WTC11 (cell line): ENCODE results near the gene RUNX2. TPM values are rescaled to one million over a fixed set of nuclear protein-coding genes. Genes with fewer than 3 reads are reported as not detected.

ENCODE experiments used
- ATAC-seq: fragments of 200-7000 bp; cut with Tn5 transposase; 2 replicates; pipeline ENCODE4 v1.10.0; 2021; ENCODE audit warnings: mild to moderate bottlenecking, moderate library complexity
- CTCF ChIA-PET: fragments of 300-600 bp; sonication (Branson Sonifier 250); formaldehyde crosslinking; loops from one replicate; lab custom pipeline; 2021; ENCODE audit warnings: antibody characterized with exemption; lab: Charles Lee
- POLR2A ChIA-PET: fragments of 350-600 bp; sonication (Branson Sonifier 250); formaldehyde crosslinking; loops from one replicate; lab custom pipeline; 2021; ENCODE audit warnings: antibody characterized with exemption; lab: Charles Lee
- DNase-seq: peaks from one replicate; pipeline ENCODE4 v3.0.0; 2021; ENCODE audit warnings: low spot score
- H3K27ac Mint-ChIP-seq: 2 replicates; pipeline ENCODE4 v1.8.0; 2021; ENCODE audit warnings: mixed read lengths
- H3K27me3 Mint-ChIP-seq: 2 replicates; pipeline ENCODE4 v1.8.0; 2021; ENCODE audit warnings: low read depth, mild to moderate bottlenecking, moderate library complexity, mixed read lengths
- H3K36me3 Mint-ChIP-seq: 2 replicates; pipeline ENCODE4 v1.8.0; 2021; ENCODE audit warnings: mixed read lengths
- H3K4me1 Mint-ChIP-seq: 2 replicates; pipeline ENCODE4 v1.8.0; 2022; ENCODE audit warnings: mixed read lengths
- H3K4me3 Mint-ChIP-seq: 2 replicates; pipeline ENCODE4 v1.8.0; 2021; ENCODE audit warnings: mild to moderate bottlenecking, moderate library complexity, mixed read lengths
- H3K9me3 Mint-ChIP-seq: 2 replicates; pipeline ENCODE4 v1.8.0; 2021; ENCODE audit warnings: mixed read lengths
- AFF4 ChIP-seq: sonication (generic); formaldehyde crosslinking; IDR thresholded peaks from 2 replicates; pipeline ENCODE4 v1.8.1; 2023; ENCODE audit warnings: mild to moderate bottlenecking, missing genetic modification reagents, borderline replicate concordance
- CBFB ChIP-seq: sonication (generic); formaldehyde crosslinking; IDR thresholded peaks from 2 replicates; pipeline ENCODE4 v1.8.1; 2022; ENCODE audit warnings: mild to moderate bottlenecking, low read depth, missing genetic modification reagents
- ELF4 ChIP-seq: sonication (generic); formaldehyde crosslinking; IDR thresholded peaks from 2 replicates; pipeline ENCODE4 v1.8.1; 2022; ENCODE audit warnings: low read depth, mild to moderate bottlenecking, moderate library complexity, missing genetic modification reagents
- ERG ChIP-seq: fragments of 250-450 bp; sonication (Bioruptor Pico); IDR thresholded peaks from 2 replicates; pipeline ENCODE4 v1.8.0; 2021; ENCODE audit warnings: mild to moderate bottlenecking
- GABPB1 ChIP-seq: sonication (generic); formaldehyde crosslinking; IDR thresholded peaks from 2 replicates; pipeline ENCODE4 v1.8.1; 2023; ENCODE audit warnings: mild to moderate bottlenecking, missing genetic modification reagents
- JAZF1 ChIP-seq: fragments of 250-450 bp; sonication (Bioruptor Pico); IDR thresholded peaks from 2 replicates; pipeline ENCODE4 v1.9.0; 2021; ENCODE audit warnings: moderate library complexity, mild to moderate bottlenecking, inconsistent platforms
- KAT7 ChIP-seq: sonication (generic); formaldehyde crosslinking; IDR thresholded peaks from 2 replicates; pipeline ENCODE4 v1.8.1; 2023; ENCODE audit warnings: missing genetic modification reagents, mild to moderate bottlenecking, borderline replicate concordance
- MXD4 ChIP-seq: fragments of 250-450 bp; sonication (Bioruptor Pico); IDR thresholded peaks from 2 replicates; pipeline ENCODE4 v1.8.0; 2021; ENCODE audit warnings: mild to moderate bottlenecking, moderate library complexity, borderline replicate concordance
- NR1H2 ChIP-seq: sonication (generic); formaldehyde crosslinking; IDR thresholded peaks from 2 replicates; pipeline ENCODE4 v1.9.0; 2021; ENCODE audit warnings: mild to moderate bottlenecking, moderate library complexity, missing genetic modification reagents
- NR3C1 ChIP-seq: sonication (generic); formaldehyde crosslinking; conservative IDR thresholded peaks from 2 replicates; pipeline ENCODE4 v1.8.1; 2023; ENCODE audit warnings: low read depth, mild to moderate bottlenecking, missing genetic modification reagents
- OVOL2 ChIP-seq: fragments of 250-450 bp; sonication (Bioruptor Pico); IDR thresholded peaks from 2 replicates; pipeline ENCODE4 v1.9.0; 2021; ENCODE audit warnings: mild to moderate bottlenecking, borderline replicate concordance
- STAT6 ChIP-seq: sonication (generic); formaldehyde crosslinking; conservative IDR thresholded peaks from 2 replicates; pipeline ENCODE4 v1.8.1; 2023; ENCODE audit warnings: mild to moderate bottlenecking, low read depth, missing genetic modification reagents, moderate library complexity
- ZNF317 ChIP-seq: sonication (generic); formaldehyde crosslinking; IDR thresholded peaks from 2 replicates; pipeline ENCODE4 v1.8.1; 2023; ENCODE audit warnings: low read depth, mild to moderate bottlenecking, moderate library complexity, missing genetic modification reagents, borderline replicate concordance
- ZNF512 ChIP-seq: sonication (generic); formaldehyde crosslinking; IDR thresholded peaks from 2 replicates; pipeline ENCODE4 v1.8.1; 2022; ENCODE audit warnings: missing genetic modification reagents, borderline replicate concordance
- total RNA-seq: library from RNA; stranded (reverse); gene quantifications from 3 replicates; pipeline ENCODE4 v1.2.3, GENCODE V29; 2021
- TF ChIP-seq, protein P1 (sequence below): fragments of 200-600 bp; IDR thresholded peaks from 2 replicates; pipeline ENCODE4 v1.8.0; 2022; ENCODE audit warnings: antibody characterized with exemption
- TF ChIP-seq, protein P2 (sequence below): fragments of 250-450 bp; sonication (Bioruptor Pico); IDR thresholded peaks from 2 replicates; pipeline ENCODE4 v2.1.2; 2022; ENCODE audit warnings: mild to moderate bottlenecking, moderate library complexity
- TF ChIP-seq, protein P3 (sequence below): fragments of 250-450 bp; sonication (Bioruptor Pico); IDR thresholded peaks from 2 replicates; pipeline ENCODE4 v1.9.0; 2021; ENCODE audit warnings: moderate library complexity, mild to moderate bottlenecking, inconsistent platforms, borderline replicate concordance
- TF ChIP-seq, protein P4 (sequence below): fragments of 250-450 bp; sonication (Bioruptor Pico); conservative IDR thresholded peaks from 2 replicates; pipeline ENCODE4 v1.9.0; 2021; ENCODE audit warnings: mild to moderate bottlenecking

The RUNX2 gene
- total RNA-seq, 1 experiment from 2014 or later: 0.28 TPM

GRCh38 chr6:45699663-45700062 is 371.5 kb downstream of the RUNX2 start (continued):
- no peak for TF ChIP-seq NR1H2
- TF ChIP-seq, protein P1, sequence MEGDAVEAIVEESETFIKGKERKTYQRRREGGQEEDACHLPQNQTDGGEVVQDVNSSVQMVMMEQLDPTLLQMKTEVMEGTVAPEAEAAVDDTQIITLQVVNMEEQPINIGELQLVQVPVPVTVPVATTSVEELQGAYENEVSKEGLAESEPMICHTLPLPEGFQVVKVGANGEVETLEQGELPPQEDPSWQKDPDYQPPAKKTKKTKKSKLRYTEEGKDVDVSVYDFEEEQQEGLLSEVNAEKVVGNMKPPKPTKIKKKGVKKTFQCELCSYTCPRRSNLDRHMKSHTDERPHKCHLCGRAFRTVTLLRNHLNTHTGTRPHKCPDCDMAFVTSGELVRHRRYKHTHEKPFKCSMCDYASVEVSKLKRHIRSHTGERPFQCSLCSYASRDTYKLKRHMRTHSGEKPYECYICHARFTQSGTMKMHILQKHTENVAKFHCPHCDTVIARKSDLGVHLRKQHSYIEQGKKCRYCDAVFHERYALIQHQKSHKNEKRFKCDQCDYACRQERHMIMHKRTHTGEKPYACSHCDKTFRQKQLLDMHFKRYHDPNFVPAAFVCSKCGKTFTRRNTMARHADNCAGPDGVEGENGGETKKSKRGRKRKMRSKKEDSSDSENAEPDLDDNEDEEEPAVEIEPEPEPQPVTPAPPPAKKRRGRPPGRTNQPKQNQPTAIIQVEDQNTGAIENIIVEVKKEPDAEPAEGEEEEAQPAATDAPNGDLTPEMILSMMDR: no peak

GRCh38 chr6:45702849-45703739 is 375.0 kb downstream of the RUNX2 start:
- H3K4me1 Mint-ChIP-seq: no peaks in the 10 kb centered on the region
- ChIA-PET CTCF (interaction anchor here (0.7 to 2.4 kb wide), 4 partner anchors 11 to 219 kb away, joined by 3 to 14 read pairs (median 4); no protein-coding TSS in a partner anchor), POLR2A (no interaction called here)
- TF ChIP-seq ZNF317 (CRISPR knock-in tag) (no peak), GABPB1 (CRISPR knock-in tag) (no peak), STAT6 (CRISPR knock-in tag) (no peak), ELF4 (CRISPR knock-in tag) (no peak), OVOL2 (CRISPR knock-in tag) (no peak), JAZF1 (CRISPR knock-in tag) (no peak), CBFB (CRISPR knock-in tag) (no peak), KAT7 (CRISPR knock-in tag) (no peak), MXD4 (CRISPR knock-in tag) (no peak), NR3C1 (CRISPR knock-in tag) (no peak), AFF4 (no peak), ERG (CRISPR knock-in tag) (no peak), ZNF512 (CRISPR knock-in tag) (no peak)
- TF ChIP-seq, protein P2, sequence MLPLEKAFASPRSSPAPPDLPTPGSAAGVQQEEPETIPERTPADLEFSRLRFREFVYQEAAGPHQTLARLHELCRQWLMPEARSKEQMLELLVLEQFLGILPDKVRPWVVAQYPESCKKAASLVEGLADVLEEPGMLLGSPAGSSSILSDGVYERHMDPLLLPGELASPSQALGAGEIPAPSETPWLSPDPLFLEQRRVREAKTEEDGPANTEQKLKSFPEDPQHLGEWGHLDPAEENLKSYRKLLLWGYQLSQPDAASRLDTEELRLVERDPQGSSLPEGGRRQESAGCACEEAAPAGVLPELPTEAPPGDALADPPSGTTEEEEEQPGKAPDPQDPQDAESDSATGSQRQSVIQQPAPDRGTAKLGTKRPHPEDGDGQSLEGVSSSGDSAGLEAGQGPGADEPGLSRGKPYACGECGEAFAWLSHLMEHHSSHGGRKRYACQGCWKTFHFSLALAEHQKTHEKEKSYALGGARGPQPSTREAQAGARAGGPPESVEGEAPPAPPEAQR (CRISPR knock-in tag): no peak
- TF ChIP-seq, protein P3, sequence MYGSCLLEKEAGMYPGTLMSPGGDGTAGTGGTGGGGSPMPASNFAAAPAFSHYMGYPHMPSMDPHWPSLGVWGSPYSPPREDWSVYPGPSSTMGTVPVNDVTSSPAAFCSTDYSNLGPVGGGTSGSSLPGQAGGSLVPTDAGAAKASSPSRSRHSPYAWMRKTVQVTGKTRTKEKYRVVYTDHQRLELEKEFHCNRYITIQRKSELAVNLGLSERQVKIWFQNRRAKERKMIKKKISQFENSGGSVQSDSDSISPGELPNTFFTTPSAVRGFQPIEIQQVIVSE: no peak
- TF ChIP-seq, protein P4, sequence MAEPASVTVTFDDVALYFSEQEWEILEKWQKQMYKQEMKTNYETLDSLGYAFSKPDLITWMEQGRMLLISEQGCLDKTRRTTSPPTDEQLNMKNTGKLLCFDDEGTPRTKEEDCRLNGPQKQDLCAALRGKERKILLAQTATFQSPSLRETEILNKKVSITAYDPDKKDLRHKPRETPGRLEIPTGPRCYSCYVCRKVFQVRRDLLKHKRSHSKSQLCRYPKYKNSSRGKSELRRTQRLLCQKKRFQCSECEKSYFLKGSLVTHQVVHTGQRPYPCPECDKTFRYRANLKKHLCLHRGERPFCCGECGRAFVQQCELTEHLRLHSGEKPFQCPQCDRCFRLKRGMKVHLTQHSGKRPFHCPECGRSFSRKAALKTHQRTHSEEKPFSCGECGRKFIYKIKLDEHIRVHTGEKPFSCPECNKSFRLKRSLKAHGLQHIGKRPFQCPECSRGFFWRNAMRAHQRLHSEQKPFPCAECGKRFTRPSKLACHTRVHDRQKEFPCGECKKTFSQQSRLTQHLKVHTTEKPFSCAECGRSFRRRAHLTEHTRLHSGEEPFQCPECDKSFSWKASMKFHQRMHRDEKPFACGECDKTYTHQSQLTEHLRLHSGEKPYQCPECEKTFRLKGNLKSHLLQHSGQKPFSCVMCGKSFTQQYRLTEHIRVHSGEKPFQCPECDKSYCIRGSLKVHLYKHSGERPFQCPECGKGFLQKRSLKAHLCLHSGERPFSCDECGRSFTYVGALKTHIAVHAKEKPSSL (CRISPR knock-in tag): no peak
- no peaks in the 10 kb centered on the region for H3K36me3 Mint-ChIP-seq
- H3K4me3 Mint-ChIP-seq: no peak overlapping the region
- no peaks in the 10 kb centered on the region for H3K9me3 Mint-ChIP-seq
- no peak overlapping the region for H3K27ac Mint-ChIP-seq
- DNase-seq: no peak
- no peak for ATAC-seq
- no peaks in the 10 kb centered on the region for H3K27me3 Mint-ChIP-seq
